SU-DHL-6 (cell line): ENCODE results near the gene VWC2L.

ENCODE experiments used
- H2AFZ ChIP-seq: fragments of 200-600 bp; sonication (generic); 2 replicates; pipeline ENCODE4 v1.6.1; 2014; ENCODE audit warnings: low read depth, mild to moderate bottlenecking, moderate library complexity, mixed read lengths, antibody characterized with exemption, low read length; ENCODE audit not compliant: severe bottlenecking
- H3F3A ChIP-seq: fragments of 200-600 bp; shearing (Covaris generic); 2 replicates; pipeline ENCODE4 v1.6.0; 2016; ENCODE audit warnings: antibody characterized with exemption, mild to moderate bottlenecking; ENCODE audit not compliant: insufficient read depth
- H3K27ac ChIP-seq: fragments of 200-600 bp; sonication (generic); 2 replicates; pipeline ENCODE4 v1.5.1; 2016; ENCODE audit warnings: low read depth, mild to moderate bottlenecking, low read length, moderate library complexity, mixed read lengths
- H3K27me3 ChIP-seq: fragments of 200-600 bp; sonication (generic), shearing (Covaris generic); 2 replicates; pipeline ENCODE4 v1.6.0; 2014; ENCODE audit warnings: mild to moderate bottlenecking, low read length
- H3K36me3 ChIP-seq: fragments of 200-600 bp; sonication (generic); 2 replicates; pipeline ENCODE4 v1.6.1; 2014; ENCODE audit warnings: mild to moderate bottlenecking, low read length, mixed read lengths
- H3K4me2 ChIP-seq: fragments of 300-600, 200-600 bp; shearing (Covaris generic), sonication (generic); 2 replicates; pipeline ENCODE4 v1.6.0; 2014; ENCODE audit warnings: low read length, low read depth, mild to moderate bottlenecking; ENCODE audit not compliant: poor library complexity, severe bottlenecking
- H3K4me3 ChIP-seq: fragments of 200-600 bp; sonication (generic); 2 replicates; pipeline ENCODE4 v1.5.1; 2014; ENCODE audit warnings: antibody characterized with exemption, low read length, mild to moderate bottlenecking, mixed read lengths; ENCODE audit not compliant: insufficient read depth, poor library complexity, severe bottlenecking
- H3K79me2 ChIP-seq: fragments of 200-600 bp; sonication (generic); 2 replicates; pipeline ENCODE4 v1.6.1; 2014; ENCODE audit warnings: mild to moderate bottlenecking, low read length, moderate library complexity; ENCODE audit not compliant: insufficient read depth
- H3K9ac ChIP-seq: fragments of 200-600 bp; sonication (generic); 2 replicates; pipeline ENCODE4 v1.7.0; 2014; ENCODE audit warnings: mild to moderate bottlenecking, low read length
- H3K9me2 ChIP-seq: fragments of 200-600 bp; sonication (generic); replicated peaks from 2 replicates; pipeline ENCODE4 v1.6.1; 2014; ENCODE audit warnings: low read length; ENCODE audit not compliant: insufficient read depth
- H3K9me3 ChIP-seq: fragments of 200-600 bp; sonication (generic); 2 replicates; pipeline ENCODE4 v1.6.1; 2014; ENCODE audit warnings: low read length, mixed read lengths; ENCODE audit not compliant: insufficient read depth
- H4K20me1 ChIP-seq: fragments of 200-600 bp; sonication (generic); 2 replicates; pipeline ENCODE4 v1.6.1; 2014; ENCODE audit warnings: low read depth, mild to moderate bottlenecking, antibody characterized with exemption, low read length, moderate library complexity, mixed read lengths
- CTCF ChIP-seq: fragments of 200-600 bp; sonication (generic); IDR thresholded peaks from one replicate; pipeline ENCODE4 v1.5.1; 2017; ENCODE audit warnings: antibody characterized with exemption, mild to moderate bottlenecking, low read length, moderate library complexity; ENCODE audit not compliant: insufficient read depth, poor library complexity, severe bottlenecking
- EZH2phosphoT487 ChIP-seq: fragments of 200-600 bp; sonication (generic), shearing (Covaris generic); conservative IDR thresholded peaks from 2 replicates; pipeline ENCODE4 v1.6.1; 2018; ENCODE audit warnings: mild to moderate bottlenecking, antibody characterized with exemption, low read length, moderate library complexity, mixed read lengths

Gene VWC2L

GRCh38 chr2:214471382-214471781, 60.5 kb downstream of the VWC2L start:
- H3K27me3 ChIP-seq, result no peaks in the 10 kb centered on the region
- H3K36me3 ChIP-seq, result no peaks in the 10 kb centered on the region
- TF ChIP-seq EZH2phosphoT487 (no peak), CTCF (no peak)
- no peak overlapping the region for H3K9ac ChIP-seq
- no peaks in the 10 kb centered on the region for H3K9me3 ChIP-seq
- no peak overlapping the region for H3K4me2 ChIP-seq
- no peaks in the 10 kb centered on the region for H4K20me1 ChIP-seq
- H2AFZ ChIP-seq, result no peak overlapping the region
- H3K27ac ChIP-seq, result no peak overlapping the region
- no peaks in the 10 kb centered on the region for H3F3A ChIP-seq
- H3K9me2 ChIP-seq, result no peaks in the 10 kb centered on the region
- no peak overlapping the region for H3K4me3 ChIP-seq
- H3K79me2 ChIP-seq, result no peaks in the 10 kb centered on the region

- H3K4me2 ChIP-seq, result no peak overlapping the region
- no peak overlapping the region for H3K9ac ChIP-seq
- no peak overlapping the region for H3K27ac ChIP-seq
- no peaks in the 10 kb centered on the region for H4K20me1 ChIP-seq
- H3K27me3 ChIP-seq, result no peaks in the 10 kb centered on the region
- no peaks in the 10 kb centered on the region for H3F3A ChIP-seq
- no peak for TF ChIP-seq EZH2phosphoT487
- no peak for TF ChIP-seq CTCF
- no peak overlapping the region for H2AFZ ChIP-seq
- no peak overlapping the region for H3K4me3 ChIP-seq
- H3K9me2 ChIP-seq, result no peaks in the 10 kb centered on the region
- H3K9me3 ChIP-seq, result no peaks in the 10 kb centered on the region
- no peaks in the 10 kb centered on the region for H3K36me3 ChIP-seq
- no peaks in the 10 kb centered on the region for H3K79me2 ChIP-seq
Observed at GRCh38 chr2:214471990-214472389, 61.1 kb downstream of the VWC2L start.

- Histone ChIP-seq H3K4me2 (no peak overlapping the region), H3F3A (no peaks in the 10 kb centered on the region), H4K20me1 (no peaks in the 10 kb centered on the region), H3K79me2 (no peaks in the 10 kb centered on the region), H3K9ac (no peak overlapping the region), H3K4me3 (no peak overlapping the region), H3K27me3 (no peaks in the 10 kb centered on the region), H3K36me3 (no peaks in the 10 kb centered on the region), H3K9me2 (no peaks in the 10 kb centered on the region), H3K27ac (no peak overlapping the region), H2AFZ (no peak overlapping the region), H3K9me3 (no peaks in the 10 kb centered on the region)
- TF ChIP-seq EZH2phosphoT487, result no peak
- no peak for TF ChIP-seq CTCF
Observed at GRCh38 chr2:214477305-214477704, 66.5 kb downstream of the VWC2L start.

- H3F3A ChIP-seq, result no peaks in the 10 kb centered on the region
- no peak overlapping the region for H3K27ac ChIP-seq
- no peaks in the 10 kb centered on the region for H4K20me1 ChIP-seq
- no peak for TF ChIP-seq EZH2phosphoT487
- no peak for TF ChIP-seq CTCF
- no peaks in the 10 kb centered on the region for H3K9me3 ChIP-seq
- H3K4me2 ChIP-seq, result no peak overlapping the region
- no peak overlapping the region for H2AFZ ChIP-seq
- no peaks in the 10 kb centered on the region for H3K9me2 ChIP-seq
- H3K36me3 ChIP-seq, result no peaks in the 10 kb centered on the region
- no peak overlapping the region for H3K4me3 ChIP-seq
- H3K9ac ChIP-seq, result no peak overlapping the region
- H3K27me3 ChIP-seq, result no peaks in the 10 kb centered on the region
- no peaks in the 10 kb centered on the region for H3K79me2 ChIP-seq
Observed at GRCh38 chr2:214481204-214481603, 70.3 kb downstream of the VWC2L start.
